ENCODE data around the gene ZNF17.
A peak's percentile ranks its signal among the peaks of the same experiment; 100 is the strongest.

Gene ZNF17

GRCh38 chr19:57443121-57443696, 32.2 kb downstream of the ZNF17 start:
- DNase-seq (ENCODE audit: insufficient read length, low spot score) (no peak), FAIRE-seq (no peak)
- no peak for TF ChIP-seq TAF1 (IDR thresholded peaks at IDR 0.05; ENCODE audit: low read depth, low read length)

DNA sequence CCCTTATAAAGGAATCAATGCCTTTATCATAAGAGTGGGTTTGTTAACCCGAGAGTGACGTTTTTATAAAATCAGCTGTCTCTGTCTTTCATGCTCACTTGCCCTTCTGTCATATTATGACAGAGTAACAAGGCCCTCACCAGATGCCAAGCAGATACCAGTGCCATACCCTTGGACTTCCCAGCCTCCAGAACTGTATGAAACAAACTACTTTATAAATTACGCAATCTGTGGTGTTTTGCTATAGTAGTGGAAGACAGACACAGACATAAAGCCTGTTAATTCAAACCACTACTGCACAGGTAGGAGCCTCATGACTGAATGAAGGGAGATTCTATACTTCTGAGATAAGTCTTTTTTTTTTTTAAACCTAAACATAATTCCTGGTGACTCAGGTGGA, 41.3 kb downstream of the ZNF17 start:
- TF ChIP-seq POU2F2 (IDR thresholded peaks at IDR 0.05; ENCODE audit: low read depth, low read length) (no peak), POLR2AphosphoS5 (IDR thresholded peaks at IDR 0.05; ENCODE audit: low read depth, low read length) (no peak), PAX5 (IDR thresholded peaks at IDR 0.05; ENCODE audit: insufficient read depth, low read length, severe bottlenecking) (no peak), SPI1 (IDR thresholded peaks at IDR 0.05; ENCODE audit: low read depth, low read length) (no peak), TAF1 (IDR thresholded peaks at IDR 0.05; ENCODE audit: low read depth, low read length) (no peak), POLR2A (IDR thresholded peaks at IDR 0.05; ENCODE audit: low read depth, low read length) (no peak)
- DNase-seq (ENCODE audit: insufficient read length, low spot score): no peak
- FAIRE-seq: no peak

DNA sequence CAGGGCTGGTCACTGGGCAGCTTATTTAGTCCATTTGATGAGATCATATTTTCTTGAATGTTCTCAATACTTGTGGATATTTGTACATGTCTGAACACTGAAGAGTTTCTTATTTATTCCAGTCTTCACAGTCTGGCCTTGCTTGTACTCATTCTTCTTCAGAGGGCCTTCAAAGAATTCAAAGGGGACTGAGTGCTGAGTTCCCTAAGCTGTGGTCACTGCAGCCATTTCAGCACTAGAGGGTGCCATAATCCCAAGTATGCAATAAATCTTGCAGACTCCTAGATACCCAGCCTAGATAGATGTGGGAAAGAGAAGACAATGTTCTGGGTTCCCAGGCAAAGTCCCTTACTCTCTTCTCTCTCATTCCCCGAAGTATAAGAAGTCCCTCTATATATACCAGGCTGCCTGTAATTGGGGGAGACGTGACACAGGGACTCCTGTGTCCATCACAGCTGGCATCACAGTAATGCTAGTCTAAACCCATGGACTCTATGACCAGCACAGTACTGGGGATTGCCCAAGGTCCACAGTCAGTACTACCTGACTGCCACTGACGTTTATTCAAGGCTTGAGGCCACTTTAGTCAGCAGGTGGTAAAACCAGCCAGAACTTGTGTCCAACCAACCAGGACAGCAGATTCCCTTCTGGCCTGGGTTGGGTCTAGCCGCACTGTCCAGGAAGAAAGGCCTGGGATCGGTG, 54.9 kb downstream of the ZNF17 start:
- TF ChIP-seq PAX5 (IDR thresholded peaks at IDR 0.05; ENCODE audit: insufficient read depth, low read length, severe bottlenecking) (no peak), TAF1 (IDR thresholded peaks at IDR 0.05; ENCODE audit: low read depth, low read length) (no peak), POLR2A (IDR thresholded peaks at IDR 0.05; ENCODE audit: low read depth, low read length) (no peak), POU2F2 (IDR thresholded peaks at IDR 0.05; ENCODE audit: low read depth, low read length) (no peak), SPI1 (IDR thresholded peaks at IDR 0.05; ENCODE audit: low read depth, low read length) (no peak), POLR2AphosphoS5 (IDR thresholded peaks at IDR 0.05; ENCODE audit: low read depth, low read length) (no peak)
- DNase-seq (ENCODE audit: insufficient read length, low spot score) (no peak), FAIRE-seq (peak; percentile 41)

- TF ChIP-seq PAX5 (IDR thresholded peaks at IDR 0.05; ENCODE audit: insufficient read depth, low read length, severe bottlenecking) (no peak), POLR2AphosphoS5 (IDR thresholded peaks at IDR 0.05; ENCODE audit: low read depth, low read length) (no peak), POU2F2 (IDR thresholded peaks at IDR 0.05; ENCODE audit: low read depth, low read length) (no peak), POLR2A (IDR thresholded peaks at IDR 0.05; ENCODE audit: low read depth, low read length) (no peak), TAF1 (IDR thresholded peaks at IDR 0.05; ENCODE audit: low read depth, low read length) (no peak), SPI1 (IDR thresholded peaks at IDR 0.05; ENCODE audit: low read depth, low read length) (no peak)
- no peak for FAIRE-seq
- DNase-seq (ENCODE audit: insufficient read length, low spot score): no peak
These were observed 55.5 kb downstream of the ZNF17 start for GRCh38 chr19:57466489-57466888.

All from GM12891 (cell line).